HepG2 (cell line): ENCODE results near the gene NYNRIN. TPM values are rescaled to one million over a fixed set of nuclear protein-coding genes. Genes with fewer than 3 reads are reported as not detected.
A peak's percentile ranks its signal among the peaks of the same experiment; 100 is the strongest.

Experiments used
- ARNT2 ChIP-seq: sonication (generic); formaldehyde crosslinking; IDR thresholded peaks from 2 replicates; pipeline ENCODE4 v1.8.0; 2022; ENCODE audit warnings: mild to moderate bottlenecking, low read depth, missing genetic modification reagents, moderate library complexity
- DDIT3 ChIP-seq: sonication (generic); formaldehyde crosslinking; IDR thresholded peaks from 2 replicates; pipeline ENCODE4 v1.4.0; 2020; ENCODE audit warnings: mild to moderate bottlenecking, missing genetic modification reagents
- DMTF1 ChIP-seq: sonication (generic); formaldehyde crosslinking; IDR thresholded peaks from 2 replicates; pipeline ENCODE4 v1.4.0; 2020; ENCODE audit warnings: mild to moderate bottlenecking, missing genetic modification reagents
- GPBP1L1 ChIP-seq: sonication (generic); formaldehyde crosslinking; IDR thresholded peaks from 2 replicates; pipeline ENCODE4 v1.5.0; 2020; ENCODE audit warnings: mild to moderate bottlenecking, missing genetic modification reagents
- HHEX ChIP-seq: IDR thresholded peaks from 2 replicates; pipeline ENCODE4 v1.6.1; 2016; ENCODE audit warnings: control low read depth
- KMT2A ChIP-seq: sonication (generic); formaldehyde crosslinking; IDR thresholded peaks from 2 replicates; pipeline ENCODE4 v1.4.0; 2020; ENCODE audit warnings: missing genetic modification reagents
- MYNN ChIP-seq: sonication (generic); formaldehyde crosslinking; IDR thresholded peaks from 2 replicates; pipeline ENCODE4 v1.4.0; 2020; ENCODE audit warnings: mild to moderate bottlenecking, low read depth, missing genetic modification reagents
- POLR2A ChIP-seq, 2 experiments: IDR thresholded peaks; 2 replicates each; pipeline ENCODE4 v1.6.1; 2011; ENCODE audit warnings: low read depth in 2 of 2, low read length in 2 of 2, mild to moderate bottlenecking in 1 of 2, moderate library complexity in 1 of 2; ENCODE audit not compliant: insufficient read depth in 1 of 2
- PRPF4 ChIP-seq: fragments of 200-400 bp; formaldehyde crosslinking; IDR thresholded peaks from 2 replicates; pipeline ENCODE4 v1.6.1; 2016; ENCODE audit warnings: low read length, low read depth; ENCODE audit not compliant: poor library complexity, severe bottlenecking
- RBM39 ChIP-seq: fragments of 200-400 bp; formaldehyde crosslinking; IDR thresholded peaks from one replicate; pipeline ENCODE4 v1.6.1; 2018; ENCODE audit warnings: antibody characterized with exemption, mild to moderate bottlenecking, low read depth, low read length; ENCODE audit not compliant: poor library complexity, severe bottlenecking
- SATB2 ChIP-seq: sonication (generic); formaldehyde crosslinking; IDR thresholded peaks from 2 replicates; pipeline ENCODE4 v1.5.0; 2020; ENCODE audit warnings: missing genetic modification reagents
- SSRP1 ChIP-seq: IDR thresholded peaks from 2 replicates; pipeline ENCODE4 v1.6.1; 2016; ENCODE audit warnings: control low read depth
- ZBTB2 ChIP-seq: sonication (generic); formaldehyde crosslinking; IDR thresholded peaks from 2 replicates; pipeline ENCODE4 v1.8.0; 2022; ENCODE audit warnings: low read depth, missing genetic modification reagents
- ZBTB42 ChIP-seq: sonication (generic); formaldehyde crosslinking; IDR thresholded peaks from 2 replicates; pipeline ENCODE4 v1.5.0; 2020; ENCODE audit warnings: mild to moderate bottlenecking, missing genetic modification reagents
- ZIK1 ChIP-seq: sonication (generic); formaldehyde crosslinking; IDR thresholded peaks from 2 replicates; pipeline ENCODE4 v1.5.0; 2020; ENCODE audit warnings: mild to moderate bottlenecking, low read depth, missing genetic modification reagents, borderline replicate concordance
- ZNF12 ChIP-seq: sonication (generic); formaldehyde crosslinking; IDR thresholded peaks from 2 replicates; pipeline ENCODE4 v1.5.0; 2020; ENCODE audit warnings: missing genetic modification reagents
- ZNF124 ChIP-seq: sonication (generic); formaldehyde crosslinking; IDR thresholded peaks from 2 replicates; pipeline ENCODE4 v1.4.0; 2020; ENCODE audit warnings: missing genetic modification reagents
- ZNF282 ChIP-seq: fragments of 450-650 bp; IDR thresholded peaks from 2 replicates; pipeline ENCODE4 v1.6.1; 2018; ENCODE audit not compliant: partially characterized antibody
- ZNF737 ChIP-seq: sonication (generic); formaldehyde crosslinking; IDR thresholded peaks from 2 replicates; pipeline ENCODE4 v1.5.0; 2020; ENCODE audit warnings: missing genetic modification reagents, mild to moderate bottlenecking, borderline replicate concordance
- ZNF773 ChIP-seq: sonication (generic); formaldehyde crosslinking; IDR thresholded peaks from 2 replicates; pipeline ENCODE4 v1.4.0; 2020; ENCODE audit warnings: missing genetic modification reagents, borderline replicate concordance
- polyA plus RNA-seq, 8 experiments: library from polyadenylated mRNA; depleted of rRNA in 3 of 8; stranded (reverse) in 7 of 8; unstranded in 1 of 8; fragments of >200 nt; fragmentation: Illumina TruSeq in 4 of 8; extraction: Trizol in 4 of 8; gene quantifications; 2 replicates each; pipeline versions ENCODE4 v1.2.1 to v1.2.3, GENCODE V29; 2011 to 2016; ENCODE audit warnings: low read depth in 4 of 8, missing spikeins in 1 of 8, mixed read lengths in 1 of 8; ENCODE audit not compliant: insufficient read depth in 1 of 8
- total RNA-seq, 5 experiments: library from RNA; depleted of rRNA; stranded (reverse); fragments of >200 nt; fragmentation: Illumina TruSeq; extraction: Trizol; gene quantifications; 2 replicates each; pipeline ENCODE4 v1.2.3, GENCODE V29; 2016; ENCODE audit warnings: low read depth in 1 of 5
- TF ChIP-seq, protein P1 (sequence below): sonication (generic); formaldehyde crosslinking; IDR thresholded peaks from 2 replicates; pipeline ENCODE4 v1.5.1; 2020; ENCODE audit warnings: missing genetic modification reagents, mild to moderate bottlenecking, borderline replicate concordance
- TF ChIP-seq, protein P2 (sequence below): sonication (generic); formaldehyde crosslinking; IDR thresholded peaks from 2 replicates; pipeline ENCODE4 v1.5.0; 2020; ENCODE audit warnings: missing genetic modification reagents, mild to moderate bottlenecking, borderline replicate concordance

The NYNRIN gene
- total and polyA plus RNA-seq, 2 of the 13 experiments (the other 11 are each of a cell fraction or from before 2014, with no cell fraction given), result 0.63 to 1.1 TPM

DNA sequence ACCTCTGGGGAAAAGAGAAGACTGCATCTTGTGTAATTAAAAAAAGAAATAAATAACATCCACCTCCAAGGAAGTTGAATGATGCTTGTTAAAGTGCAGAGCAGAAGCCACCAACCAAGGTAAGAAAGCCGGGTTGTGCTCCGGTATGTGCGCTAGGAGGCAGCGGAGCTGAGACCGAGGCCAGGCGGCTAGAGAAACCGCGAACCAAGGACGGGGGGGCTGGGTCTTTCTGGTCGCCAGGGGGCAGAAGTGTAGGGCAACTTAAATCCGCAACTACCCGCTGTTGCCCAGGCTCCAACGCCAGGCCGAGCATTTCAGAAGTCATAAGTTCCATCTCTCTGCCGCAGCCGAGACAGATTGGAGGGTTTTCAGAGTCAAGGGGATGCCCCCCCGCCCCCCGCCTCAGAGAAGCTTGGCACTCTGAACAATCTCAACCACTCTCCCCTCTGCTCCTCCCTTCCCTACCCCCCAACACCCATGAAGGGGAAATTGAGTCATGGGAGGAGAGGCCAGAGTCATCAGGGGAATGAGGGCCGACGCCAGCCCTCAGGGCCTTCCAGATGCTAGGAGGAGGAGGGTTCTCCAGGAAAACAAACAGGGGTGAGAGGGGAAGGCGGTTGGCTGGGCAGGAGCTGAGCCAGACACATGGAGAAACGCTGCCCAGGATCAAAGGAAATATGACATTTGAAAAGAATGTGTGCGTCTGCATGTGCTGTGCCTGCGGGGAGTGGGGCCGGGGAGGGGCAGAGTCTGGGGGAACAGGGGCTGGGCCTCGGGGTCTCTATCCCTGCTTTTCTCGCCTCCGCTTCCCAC, 33.0 kb upstream of the NYNRIN start (continued):
- TF ChIP-seq ZIK1 (CRISPR knock-in tag) (0 out of 2 replicates have a peak, but pooled peaks have one; percentile 6), PRPF4 (no peak), POLR2A (IDR thresholded peaks at IDR 0.05; ENCODE audit: insufficient read depth in 1 of 2, low read depth in 2 of 2, low read length in 2 of 2) (no peak), DDIT3 (CRISPR knock-in tag) (no peak), DMTF1 (CRISPR knock-in tag) (no peak), ZBTB42 (CRISPR knock-in tag) (no peak), MYNN (0 out of 2 replicates have a peak, but pooled peaks have one; percentile 84), RBM39 (peak; percentile 77), ZNF773 (CRISPR knock-in tag) (peak; percentile 28; the same call in 1 of the 2 replicates), ZNF124 (peak; percentile 89), ZBTB2 (CRISPR knock-in tag) (no peak), SATB2 (CRISPR knock-in tag) (no peak), GPBP1L1 (CRISPR knock-in tag) (no peak), ARNT2 (CRISPR knock-in tag) (peak; percentile 87), ZNF737 (no peak), ZNF12 (CRISPR knock-in tag) (peak; percentile 66; the same call in 1 of the 2 replicates), ZNF282 (no peak), KMT2A (CRISPR knock-in tag) (peak; percentile 48; the same call in 1 of the 2 replicates), SSRP1 (CRISPR knock-in tag) (peak; percentile 96), HHEX (CRISPR knock-in tag) (no peak; the same call in 1 of the 2 replicates)
- TF ChIP-seq, protein P1, sequence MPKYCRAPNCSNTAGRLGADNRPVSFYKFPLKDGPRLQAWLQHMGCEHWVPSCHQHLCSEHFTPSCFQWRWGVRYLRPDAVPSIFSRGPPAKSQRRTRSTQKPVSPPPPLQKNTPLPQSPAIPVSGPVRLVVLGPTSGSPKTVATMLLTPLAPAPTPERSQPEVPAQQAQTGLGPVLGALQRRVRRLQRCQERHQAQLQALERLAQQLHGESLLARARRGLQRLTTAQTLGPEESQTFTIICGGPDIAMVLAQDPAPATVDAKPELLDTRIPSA, result no peak; the same call in 1 of the 2 replicates
- TF ChIP-seq, protein P2, sequence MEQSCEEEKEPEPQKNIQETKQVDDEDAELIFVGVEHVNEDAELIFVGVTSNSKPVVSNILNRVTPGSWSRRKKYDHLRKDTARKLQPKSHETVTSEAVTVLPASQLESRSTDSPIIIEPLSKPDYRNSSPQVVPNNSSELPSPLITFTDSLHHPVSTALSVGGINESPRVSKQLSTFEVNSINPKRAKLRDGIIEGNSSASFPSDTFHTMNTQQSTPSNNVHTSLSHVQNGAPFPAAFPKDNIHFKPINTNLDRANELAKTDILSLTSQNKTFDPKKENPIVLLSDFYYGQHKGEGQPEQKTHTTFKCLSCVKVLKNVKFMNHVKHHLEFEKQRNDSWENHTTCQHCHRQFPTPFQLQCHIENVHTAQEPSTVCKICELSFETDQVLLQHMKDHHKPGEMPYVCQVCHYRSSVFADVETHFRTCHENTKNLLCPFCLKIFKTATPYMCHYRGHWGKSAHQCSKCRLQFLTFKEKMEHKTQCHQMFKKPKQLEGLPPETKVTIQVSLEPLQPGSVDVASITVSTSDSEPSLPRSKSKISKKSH, result peak; percentile 79
